ENCODE measurements around the gene ARHGAP26.

ARHGAP26 gene

DNA sequence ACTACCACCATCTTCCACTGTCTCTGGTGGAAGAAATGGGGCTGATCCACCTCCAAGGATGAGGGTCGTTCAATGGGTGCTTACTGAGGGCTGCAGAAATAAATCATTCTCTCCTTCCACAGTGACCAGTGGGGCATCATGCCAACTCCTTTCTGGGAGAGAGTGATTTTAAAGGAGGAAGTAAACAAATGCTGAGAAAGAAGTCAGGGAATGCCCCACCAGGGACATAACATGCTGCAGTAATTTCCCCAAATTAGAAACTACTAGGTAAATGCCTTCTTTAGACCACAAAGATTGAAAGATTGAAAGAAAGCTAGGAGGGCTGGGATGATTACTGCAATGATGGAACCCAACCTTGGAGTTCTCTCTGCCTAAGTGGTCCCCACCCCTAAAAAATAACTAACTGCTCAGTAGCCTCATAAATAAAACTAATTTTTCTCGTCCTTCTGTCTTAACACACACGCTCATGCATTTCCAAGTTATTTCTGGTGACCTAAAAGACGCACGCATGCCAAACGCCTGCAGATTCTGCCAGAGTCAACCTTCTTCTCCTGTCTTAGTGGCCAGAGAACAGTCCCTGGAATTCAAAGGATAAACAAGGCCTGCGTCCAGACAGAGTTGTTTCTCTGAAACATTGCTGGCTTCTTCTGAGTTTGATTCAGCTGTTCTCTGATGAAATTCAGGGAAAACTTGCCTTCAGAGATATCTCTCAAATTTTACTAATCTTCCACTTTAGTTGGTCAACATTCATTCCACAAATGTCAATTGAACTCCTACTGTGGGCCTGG lies 383.3 kb downstream of the ARHGAP26 start:
- no peak overlapping the region for H3K4me3 ChIP-seq (ENCODE audit: low read depth, low read length)
- DNase-seq (ENCODE audit: low read depth): no peak
- TF ChIP-seq, protein P1, sequence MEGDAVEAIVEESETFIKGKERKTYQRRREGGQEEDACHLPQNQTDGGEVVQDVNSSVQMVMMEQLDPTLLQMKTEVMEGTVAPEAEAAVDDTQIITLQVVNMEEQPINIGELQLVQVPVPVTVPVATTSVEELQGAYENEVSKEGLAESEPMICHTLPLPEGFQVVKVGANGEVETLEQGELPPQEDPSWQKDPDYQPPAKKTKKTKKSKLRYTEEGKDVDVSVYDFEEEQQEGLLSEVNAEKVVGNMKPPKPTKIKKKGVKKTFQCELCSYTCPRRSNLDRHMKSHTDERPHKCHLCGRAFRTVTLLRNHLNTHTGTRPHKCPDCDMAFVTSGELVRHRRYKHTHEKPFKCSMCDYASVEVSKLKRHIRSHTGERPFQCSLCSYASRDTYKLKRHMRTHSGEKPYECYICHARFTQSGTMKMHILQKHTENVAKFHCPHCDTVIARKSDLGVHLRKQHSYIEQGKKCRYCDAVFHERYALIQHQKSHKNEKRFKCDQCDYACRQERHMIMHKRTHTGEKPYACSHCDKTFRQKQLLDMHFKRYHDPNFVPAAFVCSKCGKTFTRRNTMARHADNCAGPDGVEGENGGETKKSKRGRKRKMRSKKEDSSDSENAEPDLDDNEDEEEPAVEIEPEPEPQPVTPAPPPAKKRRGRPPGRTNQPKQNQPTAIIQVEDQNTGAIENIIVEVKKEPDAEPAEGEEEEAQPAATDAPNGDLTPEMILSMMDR (IDR thresholded peaks at IDR 0.05; ENCODE audit: insufficient read depth, low read depth, low read length, missing control alignments): no peak

DNA sequence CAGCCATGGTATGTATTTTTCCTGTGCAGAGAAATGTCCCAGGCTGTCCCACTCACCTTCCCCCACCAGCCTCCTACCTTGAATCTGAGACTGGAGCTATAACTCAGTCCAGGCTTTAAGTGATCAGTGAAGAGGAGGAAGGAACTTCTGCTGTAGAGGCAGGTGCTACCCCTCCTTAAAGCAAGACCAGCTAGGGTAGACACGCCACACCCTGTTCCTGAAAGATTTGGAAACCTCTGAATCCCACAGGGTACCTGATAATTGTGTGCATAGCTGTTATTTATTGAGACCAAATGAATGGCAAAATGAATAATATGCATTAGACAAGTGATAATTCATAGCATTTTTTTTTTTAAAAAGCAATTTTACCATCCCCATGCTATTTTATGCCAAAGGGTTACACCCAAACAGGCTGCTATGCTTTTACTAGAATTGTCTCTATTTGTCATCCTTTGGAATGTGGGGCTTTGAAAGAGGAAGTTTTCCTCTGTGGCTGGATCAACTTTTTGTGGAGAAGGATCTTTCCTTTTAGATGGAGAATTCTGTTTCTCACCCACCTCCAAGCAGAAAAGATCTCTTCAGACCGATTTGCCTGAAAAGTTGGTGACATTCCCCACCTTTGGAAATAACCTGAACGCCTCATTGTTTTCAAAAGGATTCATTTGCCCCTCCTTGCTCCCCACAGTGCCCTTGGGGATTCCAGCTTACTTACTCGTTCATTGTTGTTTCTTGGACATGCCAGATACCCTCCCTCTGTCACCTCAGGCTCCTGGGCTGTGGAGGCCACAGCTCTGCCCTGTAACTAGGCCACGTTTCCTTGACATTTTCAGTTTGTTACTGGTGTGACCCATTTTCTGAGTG lies 384.6 kb downstream of the ARHGAP26 start:
- DNase-seq (ENCODE audit: low read depth): no peak
- TF ChIP-seq, protein P1 (IDR thresholded peaks at IDR 0.05; ENCODE audit: insufficient read depth, low read depth, low read length, missing control alignments): no peak

DNA sequence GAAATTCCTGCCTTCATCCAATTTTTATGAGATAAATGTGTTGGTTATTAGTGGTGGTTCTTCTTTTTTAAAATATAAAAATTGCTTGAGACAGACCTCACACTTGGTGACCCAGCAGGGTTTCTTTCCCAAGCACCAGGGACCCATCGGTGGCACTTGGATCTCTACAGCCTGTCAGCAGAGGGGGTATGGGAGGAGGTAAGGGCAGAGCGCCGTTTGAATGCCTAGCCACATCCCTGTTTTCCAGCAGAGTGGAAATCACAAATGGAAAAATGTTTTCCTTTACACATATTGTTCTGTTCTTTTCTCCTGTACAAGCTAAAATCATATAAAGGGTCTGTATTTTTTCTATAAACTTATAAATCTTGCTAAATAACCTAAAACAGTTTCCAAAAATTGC lies 385.3 kb downstream of the ARHGAP26 start:
- no peak for DNase-seq (ENCODE audit: low read depth)
- H3K4me3 ChIP-seq (ENCODE audit: low read depth, low read length): no peak overlapping the region
- TF ChIP-seq, protein P1 (IDR thresholded peaks at IDR 0.05; ENCODE audit: insufficient read depth, low read depth, low read length, missing control alignments): no peak

More for the DNA sequence above, 384.6 kb downstream of the ARHGAP26 start:
- H3K4me3 ChIP-seq (ENCODE audit: low read depth, low read length): no peak overlapping the region

DNA sequence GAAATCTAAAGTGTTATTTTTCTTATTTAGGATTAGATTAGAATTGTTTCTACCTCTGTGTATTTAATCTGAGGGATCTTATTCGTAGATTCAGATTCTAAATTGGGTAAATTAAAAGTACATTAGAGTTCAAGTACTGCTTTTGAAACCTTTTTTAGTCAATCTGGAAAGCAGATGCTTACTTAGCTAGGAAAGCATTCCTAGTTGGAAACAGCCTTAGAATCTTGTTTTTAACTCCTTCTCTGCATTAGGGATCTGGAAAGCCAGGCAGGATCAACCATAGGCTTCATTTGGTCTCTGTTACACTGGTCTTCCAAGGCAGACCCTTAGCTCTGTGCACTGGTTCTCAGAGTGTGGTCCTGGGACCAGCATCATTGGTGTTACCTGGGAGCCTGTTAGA lies 385.9 kb downstream of the ARHGAP26 start:
- H3K4me3 ChIP-seq (ENCODE audit: low read depth, low read length): no peak overlapping the region
- no peak for DNase-seq (ENCODE audit: low read depth)
- TF ChIP-seq, protein P1 (IDR thresholded peaks at IDR 0.05; ENCODE audit: insufficient read depth, low read depth, low read length, missing control alignments): no peak

DNA sequence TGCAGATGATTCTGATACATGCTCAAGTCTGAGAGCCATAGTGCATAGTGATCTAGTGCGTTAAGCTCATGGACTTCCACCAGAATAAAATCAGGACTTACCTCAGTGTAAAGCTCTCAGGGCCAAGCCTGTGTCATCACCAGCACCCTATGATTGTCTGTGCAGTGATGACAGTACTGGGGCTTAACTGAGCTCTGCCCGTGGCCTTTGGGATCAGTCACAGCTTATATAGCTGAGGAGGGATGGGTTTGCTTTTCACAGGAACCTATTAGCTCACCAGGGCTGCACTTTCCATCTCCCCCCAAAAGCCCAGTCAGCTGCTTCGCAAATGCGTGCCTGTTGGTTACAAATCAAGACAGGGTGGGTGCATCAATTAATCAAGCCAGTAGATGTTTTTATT lies 386.4 kb downstream of the ARHGAP26 start:
- no peak overlapping the region for H3K4me3 ChIP-seq (ENCODE audit: low read depth, low read length)
- TF ChIP-seq, protein P1 (IDR thresholded peaks at IDR 0.05; ENCODE audit: insufficient read depth, low read depth, low read length, missing control alignments): no peak
- no peak for DNase-seq (ENCODE audit: low read depth)

DNA sequence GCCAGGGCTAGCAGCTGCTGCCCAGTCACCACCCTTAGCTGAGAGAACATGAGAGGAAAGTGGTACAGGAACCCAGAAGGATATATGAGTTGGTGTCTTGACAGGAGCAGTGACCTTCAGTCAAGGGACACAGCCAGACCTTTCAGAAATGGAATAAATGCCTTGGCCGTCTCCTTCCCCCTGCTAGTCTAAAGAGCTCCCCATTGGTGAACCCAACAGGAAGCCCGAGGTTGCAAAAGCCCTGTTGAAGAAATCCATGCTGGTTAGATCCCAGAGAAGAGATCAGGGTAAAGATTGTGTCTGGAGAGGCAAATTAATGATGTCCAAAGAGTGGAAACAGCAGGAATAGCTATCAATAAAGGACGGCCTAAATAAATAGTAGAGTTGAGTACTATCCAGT lies 388.9 kb downstream of the ARHGAP26 start:
- DNase-seq (ENCODE audit: low read depth): no peak
- TF ChIP-seq, protein P1 (IDR thresholded peaks at IDR 0.05; ENCODE audit: insufficient read depth, low read depth, low read length, missing control alignments): no peak

More for the DNA sequence above, 388.9 kb downstream of the ARHGAP26 start:
- no peak overlapping the region for H3K4me3 ChIP-seq (ENCODE audit: low read depth, low read length)
